ENCODE measurements around the gene INTS11.

The INTS11 gene

GRCh38 chr1:1312450-1313314 is 11.8 kb downstream of the INTS11 start:
- Histone ChIP-seq H3K18ac (ENCODE audit: low read length) (no peak overlapping the region), H3K14ac (ENCODE audit: low read length) (no peak overlapping the region), H3K27ac (replicated peaks; ENCODE audit: low read length) (no peak overlapping the region), H2BK120ac (ENCODE audit: low read depth, low read length) (no peak overlapping the region), H2AFZ (ENCODE audit: low read length) (no peak overlapping the region), H3K23ac (ENCODE audit: low read depth, low read length, poor library complexity) (peak overlapping the region; percentile 85), H3K9me3 (replicated peaks in 1 of 2; ENCODE audit: control insufficient read depth in 2 of 2, insufficient read depth in 1 of 2, low read depth in 1 of 2, low read length in 2 of 2) (no peaks in the 10 kb centered on the region), H3K4me1 (ENCODE audit: control insufficient read depth in 2 of 2, insufficient read depth in 1 of 2, low read depth in 1 of 2, low read length in 2 of 2) (peaks cover 8 to 15% of the 10 kb centered on the region in 2 donors), H2BK15ac (ENCODE audit: low read length) (no peak overlapping the region), H4K91ac (ENCODE audit: low read depth, low read length, poor library complexity) (no peak overlapping the region), H3K27me3 (ENCODE audit: control insufficient read depth in 3 of 3, insufficient read depth in 3 of 3, low read depth in 1 of 3, low read length in 3 of 3) (peaks cover 0 to 2% (median 0%) of the 10 kb centered on the region in 3 experiments), H2AK5ac (ENCODE audit: low read depth, low read length) (no peak overlapping the region), H3K36me3 (replicated peaks in 1 of 2; ENCODE audit: control insufficient read depth in 2 of 2, insufficient read depth in 2 of 2, low read length in 2 of 2) (peaks cover 48 to 79% of the 10 kb centered on the region in 2 donors), H3K79me1 (ENCODE audit: low read depth, low read length) (peaks cover 22% of the 10 kb centered on the region), H3K4ac (ENCODE audit: low read length) (no peak overlapping the region), H2BK12ac (ENCODE audit: low read length) (peak overlapping the region; percentile 30), H2BK5ac (ENCODE audit: low read length) (no peak overlapping the region), H4K8ac (ENCODE audit: low read depth, low read length) (no peak overlapping the region), H3K9ac (ENCODE audit: low read depth, low read length, poor library complexity) (no peak overlapping the region), H3K4me2 (ENCODE audit: insufficient read depth, low read length, poor library complexity, severe bottlenecking) (no peak overlapping the region), H3K4me3 (ENCODE audit: low read length in 2 of 2) (peak overlapping the region in 1 of 2 donors; percentile 45)
- no CpG with 5 or more reads among the region's 49 CpGs for WGBS, 2 donors (ENCODE audit: extremely low coverage in 2 of 2, insufficient read length in 2 of 2, insufficient replicate concordance in 1 of 2)
- no peak for DNase-seq (ENCODE audit: low spot score)

GRCh38 chr1:1311107-1312104 is 13.1 kb downstream of the INTS11 start:
- Histone ChIP-seq H2BK5ac (ENCODE audit: low read length) (no peak overlapping the region), H3K14ac (ENCODE audit: low read length) (no peak overlapping the region), H3K4me2 (ENCODE audit: insufficient read depth, low read length, poor library complexity, severe bottlenecking) (no peak overlapping the region), H2BK12ac (ENCODE audit: low read length) (peak overlapping the region; percentile 41), H4K91ac (ENCODE audit: low read depth, low read length, poor library complexity) (no peak overlapping the region), H2BK15ac (ENCODE audit: low read length) (no peak overlapping the region), H3K79me1 (ENCODE audit: low read depth, low read length) (peaks cover 27% of the 10 kb centered on the region), H3K4me1 (ENCODE audit: control insufficient read depth in 2 of 2, insufficient read depth in 1 of 2, low read depth in 1 of 2, low read length in 2 of 2) (peaks cover 16 to 24% of the 10 kb centered on the region in 2 donors), H3K27me3 (ENCODE audit: control insufficient read depth in 3 of 3, insufficient read depth in 3 of 3, low read depth in 1 of 3, low read length in 3 of 3) (peaks cover 0 to 2% (median 0%) of the 10 kb centered on the region in 3 experiments), H3K36me3 (replicated peaks in 1 of 2; ENCODE audit: control insufficient read depth in 2 of 2, insufficient read depth in 2 of 2, low read length in 2 of 2) (peaks cover 47 to 69% of the 10 kb centered on the region in 2 donors), H3K18ac (ENCODE audit: low read length) (no peak overlapping the region), H2AK5ac (ENCODE audit: low read depth, low read length) (no peak overlapping the region), H3K27ac (replicated peaks; ENCODE audit: low read length) (no peak overlapping the region), H3K4ac (ENCODE audit: low read length) (no peak overlapping the region), H3K9me3 (replicated peaks in 1 of 2; ENCODE audit: control insufficient read depth in 2 of 2, insufficient read depth in 1 of 2, low read depth in 1 of 2, low read length in 2 of 2) (no peaks in the 10 kb centered on the region), H3K23ac (ENCODE audit: low read depth, low read length, poor library complexity) (no peak overlapping the region), H2BK120ac (ENCODE audit: low read depth, low read length) (no peak overlapping the region), H2AFZ (ENCODE audit: low read length) (no peak overlapping the region), H3K9ac (ENCODE audit: low read depth, low read length, poor library complexity) (peak overlapping the region; percentile 60), H4K8ac (ENCODE audit: low read depth, low read length) (no peak overlapping the region), H3K4me3 (ENCODE audit: low read length in 2 of 2) (no peak overlapping the region)
- no peak for DNase-seq (ENCODE audit: low spot score)
- no CpG with 5 or more reads among the region's 22 CpGs for WGBS, 2 donors (ENCODE audit: extremely low coverage in 2 of 2, insufficient read length in 2 of 2, insufficient replicate concordance in 1 of 2)

GRCh38 chr1:1310476-1311053 is 13.9 kb downstream of the INTS11 start:
- Histone ChIP-seq H3K4me3 (ENCODE audit: low read length in 2 of 2) (no peak overlapping the region), H2BK15ac (ENCODE audit: low read length) (no peak overlapping the region), H3K4me1 (ENCODE audit: control insufficient read depth in 2 of 2, insufficient read depth in 1 of 2, low read depth in 1 of 2, low read length in 2 of 2) (peaks cover 24 to 27% of the 10 kb centered on the region in 2 donors), H3K36me3 (replicated peaks in 1 of 2; ENCODE audit: control insufficient read depth in 2 of 2, insufficient read depth in 2 of 2, low read length in 2 of 2) (peaks cover 47 to 62% of the 10 kb centered on the region in 2 donors), H3K23ac (ENCODE audit: low read depth, low read length, poor library complexity) (peak overlapping the region; percentile 96), H3K9ac (ENCODE audit: low read depth, low read length, poor library complexity) (no peak overlapping the region), H3K27ac (replicated peaks; ENCODE audit: low read length) (no peak overlapping the region), H4K91ac (ENCODE audit: low read depth, low read length, poor library complexity) (no peak overlapping the region), H3K27me3 (ENCODE audit: control insufficient read depth in 3 of 3, insufficient read depth in 3 of 3, low read depth in 1 of 3, low read length in 3 of 3) (peaks cover 0 to 2% (median 0%) of the 10 kb centered on the region in 3 experiments), H4K8ac (ENCODE audit: low read depth, low read length) (no peak overlapping the region), H2AFZ (ENCODE audit: low read length) (no peak overlapping the region), H3K14ac (ENCODE audit: low read length) (no peak overlapping the region), H2BK12ac (ENCODE audit: low read length) (no peak overlapping the region), H2BK120ac (ENCODE audit: low read depth, low read length) (no peak overlapping the region), H3K4me2 (ENCODE audit: insufficient read depth, low read length, poor library complexity, severe bottlenecking) (no peak overlapping the region), H2AK5ac (ENCODE audit: low read depth, low read length) (no peak overlapping the region), H2BK5ac (ENCODE audit: low read length) (no peak overlapping the region), H3K4ac (ENCODE audit: low read length) (no peak overlapping the region), H3K18ac (ENCODE audit: low read length) (no peak overlapping the region), H3K9me3 (replicated peaks in 1 of 2; ENCODE audit: control insufficient read depth in 2 of 2, insufficient read depth in 1 of 2, low read depth in 1 of 2, low read length in 2 of 2) (no peaks in the 10 kb centered on the region), H3K79me1 (ENCODE audit: low read depth, low read length) (peaks cover 26% of the 10 kb centered on the region)
- DNase-seq (ENCODE audit: low spot score), result no peak
- WGBS, 2 donors (ENCODE audit: extremely low coverage in 2 of 2, insufficient read length in 2 of 2, insufficient replicate concordance in 1 of 2), result no CpG with 5 or more reads among the region's 21 CpGs
